HEK293T (cell line): ENCODE results near the gene ANTXR1.

ENCODE experiments used
- CTCF ChIA-PET: fragments of 350-600 bp; formaldehyde crosslinking; extraction: SDS; loops from one replicate; lab custom pipeline; 2021; ENCODE audit warnings: antibody characterized with exemption, inconsistent platforms; lab: Yijun Ruan, JAX
- POLR2A ChIA-PET: fragments of 350-600 bp; formaldehyde crosslinking; extraction: SDS; loops from one replicate; lab custom pipeline; 2020; ENCODE audit warnings: antibody characterized with exemption, inconsistent platforms; lab: Yijun Ruan, JAX
- DNase-seq: peaks from one replicate; pipeline ENCODE4 v3.0.0; 2012; ENCODE audit warnings: mixed read lengths; ENCODE audit errors: extremely low spot score
- ARNT ChIP-seq: fragments of 450-650 bp; IDR thresholded peaks from 2 replicates; pipeline ENCODE4 v1.6.1; 2017; ENCODE audit warnings: mild to moderate bottlenecking
- BHLHE40 ChIP-seq: fragments of 450-650 bp; IDR thresholded peaks from 2 replicates; pipeline ENCODE4 v1.6.1; 2016; ENCODE audit warnings: mild to moderate bottlenecking, moderate library complexity, borderline replicate concordance
- CTBP1 ChIP-seq: fragments of 450-650 bp; IDR thresholded peaks from 2 replicates; pipeline ENCODE4 v1.6.1; 2016; ENCODE audit warnings: borderline replicate concordance
- ELF4 ChIP-seq: fragments of 450-650 bp; IDR thresholded peaks from 2 replicates; pipeline ENCODE4 v1.6.1; 2017; ENCODE audit warnings: antibody characterized with exemption
- FOXA1 ChIP-seq: fragments of 450-650 bp; IDR thresholded peaks from 2 replicates; pipeline ENCODE4 v1.6.1; 2016; ENCODE audit warnings: mild to moderate bottlenecking
- FOXK2 ChIP-seq: fragments of 450-650 bp; IDR thresholded peaks from 2 replicates; pipeline ENCODE4 v1.6.1; 2016; ENCODE audit warnings: mild to moderate bottlenecking
- FOXM1 ChIP-seq: fragments of 450-650 bp; IDR thresholded peaks from 2 replicates; pipeline ENCODE4 v1.6.1; 2017; ENCODE audit warnings: mild to moderate bottlenecking, borderline replicate concordance
- HDGF ChIP-seq: fragments of 450-650 bp; IDR thresholded peaks from 2 replicates; pipeline ENCODE4 v1.6.1; 2017; ENCODE audit warnings: antibody characterized with exemption, borderline replicate concordance
- L3MBTL2 ChIP-seq: fragments of 450-650 bp; conservative IDR thresholded peaks from 2 replicates; pipeline ENCODE4 v1.6.1; 2016; ENCODE audit warnings: mild to moderate bottlenecking
- LEF1 ChIP-seq: fragments of 450-650 bp; IDR thresholded peaks from 2 replicates; pipeline ENCODE4 v1.6.1; 2017; ENCODE audit warnings: mild to moderate bottlenecking, borderline replicate concordance
- NFRKB ChIP-seq: fragments of 450-650 bp; IDR thresholded peaks from 2 replicates; pipeline ENCODE4 v1.6.1; 2016; ENCODE audit warnings: mild to moderate bottlenecking, moderate library complexity
- PKNOX1 ChIP-seq: fragments of 450-650 bp; IDR thresholded peaks from 2 replicates; pipeline ENCODE4 v1.6.1; 2016
- SP1 ChIP-seq: fragments of 450-650 bp; IDR thresholded peaks from 2 replicates; pipeline ENCODE4 v1.6.1; 2017
- SUZ12 ChIP-seq: fragments of 450-650 bp; IDR thresholded peaks from 2 replicates; pipeline ENCODE4 v1.6.1; 2016; ENCODE audit warnings: mild to moderate bottlenecking
- TARDBP ChIP-seq: fragments of 450-650 bp; IDR thresholded peaks from 2 replicates; pipeline ENCODE4 v1.6.1; 2016
- ZNF384 ChIP-seq: fragments of 450-650 bp; IDR thresholded peaks from 2 replicates; pipeline ENCODE4 v1.6.1; 2016

ANTXR1 gene

DNA sequence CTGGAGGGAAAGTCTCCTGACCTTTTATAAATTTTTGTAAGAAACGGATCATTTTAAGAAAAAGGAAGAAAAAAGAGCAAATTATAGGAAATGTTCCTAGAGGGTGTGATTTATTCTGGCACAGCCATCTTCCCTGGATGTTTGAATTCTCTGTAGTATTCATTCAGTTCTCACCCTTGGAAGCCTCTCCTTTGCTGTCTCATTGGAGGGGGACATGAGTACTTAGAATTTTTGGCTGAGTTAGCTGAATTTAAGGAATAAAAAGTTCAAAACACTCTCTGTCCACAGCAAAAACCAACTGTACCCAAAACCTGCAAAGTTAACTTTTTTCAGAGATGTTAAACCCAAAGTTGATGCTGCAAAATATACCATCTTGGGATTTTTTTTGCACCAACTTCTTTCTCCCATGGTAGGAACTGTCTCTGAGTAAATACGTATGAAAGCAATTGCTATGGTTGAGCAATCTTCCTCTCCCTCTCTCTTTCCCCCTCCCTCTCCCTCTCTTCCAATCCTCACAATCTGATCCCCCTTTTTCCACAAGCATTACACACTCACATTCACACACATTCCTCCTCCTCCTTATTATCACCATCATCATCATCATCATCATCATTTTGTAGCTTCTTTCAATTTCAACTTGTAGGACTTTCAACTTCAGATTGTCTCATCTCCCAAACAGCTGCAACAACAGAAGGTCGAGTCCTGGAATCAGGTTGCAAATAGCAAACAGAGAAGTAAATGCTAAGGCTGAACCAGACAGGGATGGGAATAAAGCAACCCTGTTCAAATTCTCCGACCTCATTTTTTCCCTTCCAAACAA lies 190.4 kb downstream of the ANTXR1 start:
- ChIA-PET CTCF (no interaction called here), POLR2A (no interaction called here)
- DNase-seq, result no peak
- TF ChIP-seq NFRKB (no peak), PKNOX1 (no peak), CTBP1 (no peak), BHLHE40 (no peak), SUZ12 (no peak), L3MBTL2 (no peak), TARDBP (no peak), FOXM1 (no peak), LEF1 (no peak), ELF4 (no peak), FOXA1 (no peak), ARNT (no peak), ZNF384 (no peak), SP1 (no peak), FOXK2 (no peak)

- DNase-seq, result no peak
- ChIA-PET POLR2A (no interaction called here), CTCF (no interaction called here)
- TF ChIP-seq ZNF384, result no peak
- no peak for TF ChIP-seq FOXM1
- no peak for TF ChIP-seq L3MBTL2
- TF ChIP-seq SUZ12, result no peak
- no peak for TF ChIP-seq NFRKB
- TF ChIP-seq PKNOX1, result no peak
- TF ChIP-seq SP1, result no peak
- no peak for TF ChIP-seq FOXA1
- no peak for TF ChIP-seq TARDBP
- no peak for TF ChIP-seq BHLHE40
- no peak for TF ChIP-seq LEF1
- TF ChIP-seq FOXK2, result no peak
- TF ChIP-seq ELF4, result no peak
- TF ChIP-seq HDGF, result no peak
- no peak for TF ChIP-seq CTBP1
- no peak for TF ChIP-seq ARNT
Measured at GRCh38 chr2:69204654-69205053, 191.7 kb downstream of the ANTXR1 start.

DNA sequence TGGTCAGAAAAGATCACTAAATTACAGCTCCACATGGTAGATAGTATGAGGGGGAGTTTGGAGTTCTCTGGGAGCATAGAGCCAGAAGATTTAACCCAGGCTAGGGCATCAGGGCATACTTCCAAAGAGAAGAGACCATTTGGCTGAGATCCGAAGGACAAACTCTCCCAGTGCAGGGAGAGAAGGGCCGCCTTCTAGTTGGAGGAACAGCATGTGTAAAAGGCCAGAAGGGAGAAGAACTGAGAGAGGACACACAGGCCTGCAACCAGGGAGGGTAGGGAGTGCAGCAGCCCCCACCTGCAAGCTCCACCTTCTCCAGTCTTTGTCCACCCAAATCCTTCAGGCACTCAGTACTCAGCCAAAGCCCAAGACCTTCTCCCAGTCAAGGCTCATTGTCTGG lies 192.1 kb downstream of the ANTXR1 start:
- POLR2A ChIA-PET, result no interaction called here
- no peak for DNase-seq
- TF ChIP-seq FOXM1 (no peak), ZNF384 (no peak), PKNOX1 (no peak), L3MBTL2 (no peak), HDGF (no peak), SP1 (no peak), CTBP1 (no peak), NFRKB (no peak), LEF1 (no peak), ARNT (no peak), SUZ12 (no peak)
- CTCF ChIA-PET, result no interaction called here

- CTCF ChIA-PET, result no interaction called here
- POLR2A ChIA-PET, result no interaction called here
Measured at GRCh38 chr2:69205491-69205890, 192.5 kb downstream of the ANTXR1 start.

GRCh38 chr2:69208023-69208595 lies 195.1 kb downstream of the ANTXR1 start:
- CTCF ChIA-PET, result no interaction called here
- POLR2A ChIA-PET, result no interaction called here
- no peak for DNase-seq
- TF ChIP-seq FOXK2 (no peak), SUZ12 (no peak)

More at GRCh38 chr2:69205491-69205890, 192.5 kb downstream of the ANTXR1 start:
- no peak for DNase-seq
- TF ChIP-seq CTBP1 (no peak), FOXM1 (no peak), LEF1 (no peak), BHLHE40 (no peak), ZNF384 (no peak), ARNT (no peak), SP1 (no peak), TARDBP (no peak), SUZ12 (no peak), L3MBTL2 (no peak), HDGF (no peak), NFRKB (no peak), FOXA1 (no peak)

DNA sequence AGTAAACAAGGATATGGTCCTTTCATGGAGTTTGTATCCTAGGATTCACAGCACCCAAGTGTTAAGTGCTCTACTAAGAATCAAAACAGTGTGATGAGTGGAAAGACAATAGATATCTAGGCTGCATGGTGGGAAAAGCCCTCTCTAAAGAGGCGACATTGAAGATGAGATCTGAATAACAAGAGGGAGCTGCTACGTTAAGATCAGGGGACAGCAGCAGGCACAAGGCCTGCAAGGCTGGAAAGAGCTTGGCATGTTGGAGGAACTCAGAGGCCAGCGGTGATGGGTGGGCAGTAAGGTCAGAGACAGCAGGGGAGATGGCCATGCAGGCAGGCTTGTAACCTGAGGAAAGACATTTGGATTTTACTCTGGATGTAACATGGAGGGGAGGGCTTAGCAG lies 196.5 kb downstream of the ANTXR1 start:
- no peak for TF ChIP-seq FOXK2
- TF ChIP-seq LEF1, result no peak
- TF ChIP-seq PKNOX1, result no peak
- no peak for TF ChIP-seq L3MBTL2
- no peak for TF ChIP-seq ELF4
- TF ChIP-seq TARDBP, result no peak
- TF ChIP-seq SUZ12, result no peak
- TF ChIP-seq BHLHE40, result no peak
- no peak for TF ChIP-seq FOXA1
- no peak for TF ChIP-seq FOXM1
- DNase-seq, result no peak
- CTCF ChIA-PET, result no interaction called here
- POLR2A ChIA-PET, result no interaction called here
